Measurements from ENCODE around the gene C6orf89. TPM values are rescaled to one million over a fixed set of nuclear protein-coding genes. Genes with fewer than 3 reads are reported as not detected.
"Not testable (repeated sequence)": the region's sequence is repeated elsewhere in the genome, so short reads cannot be mapped to it uniquely, and the experiment has no call there.

The C6orf89 gene
- total RNA-seq, 1 donor from 2014 or later, result 28.4 TPM

DNA sequence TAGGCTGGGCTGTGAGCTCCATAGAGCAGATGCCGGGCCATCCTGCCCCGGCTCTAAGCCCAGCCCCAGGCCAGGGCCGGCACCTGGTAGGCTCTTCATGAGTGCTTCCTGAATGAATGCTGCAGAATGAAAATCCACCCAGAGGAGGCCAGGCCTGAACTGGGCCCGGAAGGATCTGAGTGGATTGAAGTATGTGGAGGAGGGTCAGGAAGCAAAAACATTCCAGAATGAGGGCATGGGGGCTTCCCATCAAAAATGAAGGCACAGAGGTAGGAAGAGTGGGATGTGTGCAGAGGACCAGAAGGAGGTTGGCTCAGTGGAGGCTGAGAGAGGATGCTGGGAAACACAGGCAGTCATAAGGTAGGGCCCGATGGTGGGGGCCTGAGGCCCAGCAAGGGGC lies 53.3 kb downstream of the C6orf89 start:
- H3K27ac Mint-ChIP-seq; H3K9me3 Mint-ChIP-seq; DNase-seq (ENCODE audit: low spot score); H3K4me3 Mint-ChIP-seq (ENCODE audit: low read depth); intact Hi-C loops (cut with micrococcal nuclease); H3K36me3 Mint-ChIP-seq (ENCODE audit: low read depth): not testable (repeated sequence)
- peaks cover 35% of the 10 kb centered on the region for H3K27me3 Mint-ChIP-seq (ENCODE audit: low read depth)
- H3K4me1 Mint-ChIP-seq (ENCODE audit: low read depth), result peaks cover 15% of the 10 kb centered on the region

DNA sequence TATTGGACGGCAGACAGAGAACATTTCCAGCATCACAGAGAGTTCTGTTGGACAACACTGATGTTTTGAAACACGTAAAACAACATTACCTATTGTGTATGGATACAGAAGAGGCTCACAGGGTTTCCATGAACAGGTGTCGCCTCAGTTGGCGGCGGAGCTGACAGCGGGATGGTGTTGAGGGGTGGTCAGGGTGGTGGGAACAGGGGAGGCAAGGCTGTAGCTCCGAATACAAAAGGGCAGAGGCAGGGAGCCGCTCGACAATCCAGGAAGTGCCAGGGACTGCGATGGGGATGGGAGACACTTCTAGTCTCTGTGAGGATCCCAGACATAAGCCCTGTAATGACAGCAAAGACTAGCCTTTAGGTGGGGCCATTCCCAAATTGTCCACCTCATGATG lies 54.3 kb downstream of the C6orf89 start:
- H3K36me3 Mint-ChIP-seq (ENCODE audit: low read depth), result no peaks in the 10 kb centered on the region
- H3K27ac Mint-ChIP-seq, result no peak overlapping the region
- peaks cover 35% of the 10 kb centered on the region for H3K27me3 Mint-ChIP-seq (ENCODE audit: low read depth)
- DNase-seq (ENCODE audit: low spot score), result no peak
- no peak overlapping the region for H3K4me3 Mint-ChIP-seq (ENCODE audit: low read depth)
- no peaks in the 10 kb centered on the region for H3K9me3 Mint-ChIP-seq
- intact Hi-C loops (cut with micrococcal nuclease), result no loop called here
- H3K4me1 Mint-ChIP-seq (ENCODE audit: low read depth), result peaks cover 19% of the 10 kb centered on the region

DNA sequence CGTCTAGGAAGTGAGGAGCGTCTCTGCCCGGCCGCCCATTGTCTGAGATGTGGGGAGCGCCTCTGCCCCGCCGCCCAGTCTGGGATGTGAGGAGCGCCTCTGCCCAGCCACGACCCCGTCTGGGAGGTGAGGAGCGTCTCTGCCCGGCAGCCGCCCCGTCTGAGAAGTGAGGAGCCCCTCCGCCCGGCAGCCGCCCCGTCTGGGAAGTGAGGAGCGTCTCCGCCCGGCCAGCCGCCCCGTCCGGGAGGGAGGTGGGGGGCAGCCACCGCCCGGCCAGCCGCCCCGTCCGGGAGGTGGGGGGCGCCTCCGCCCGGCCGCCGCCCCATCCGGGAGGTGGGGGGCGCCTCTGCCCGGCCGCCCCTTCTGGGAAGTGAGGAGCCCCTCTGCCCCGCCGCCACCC lies 55.8 kb downstream of the C6orf89 start:
- H3K4me1 Mint-ChIP-seq (ENCODE audit: low read depth), result peaks cover 13% of the 10 kb centered on the region
- intact Hi-C loops (cut with micrococcal nuclease); H3K4me3 Mint-ChIP-seq (ENCODE audit: low read depth); H3K27ac Mint-ChIP-seq; H3K9me3 Mint-ChIP-seq; DNase-seq (ENCODE audit: low spot score); H3K36me3 Mint-ChIP-seq (ENCODE audit: low read depth): not testable (repeated sequence)
- peaks cover 26% of the 10 kb centered on the region for H3K27me3 Mint-ChIP-seq (ENCODE audit: low read depth)

DNA sequence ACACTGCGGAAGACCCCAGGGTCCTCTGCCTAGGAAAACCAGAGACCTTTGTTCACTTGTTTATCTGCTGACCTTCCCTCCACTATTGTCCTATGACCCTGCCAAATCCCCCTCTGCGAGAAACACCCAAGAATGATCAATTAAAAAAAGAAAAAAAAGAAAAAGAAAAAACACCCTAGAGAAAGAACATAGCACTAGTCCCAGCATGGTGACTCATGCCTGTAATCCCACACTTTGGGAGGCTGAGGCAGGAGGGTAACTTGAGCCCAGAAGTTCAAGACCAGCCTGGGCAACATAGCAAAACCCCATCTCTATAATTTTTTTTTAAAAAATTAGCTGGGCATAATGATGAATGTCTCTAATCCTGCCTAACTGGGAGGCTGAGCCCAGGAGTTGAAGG lies 56.6 kb downstream of the C6orf89 start:
- H3K4me3 Mint-ChIP-seq (ENCODE audit: low read depth); H3K9me3 Mint-ChIP-seq; H3K36me3 Mint-ChIP-seq (ENCODE audit: low read depth); H3K27ac Mint-ChIP-seq; DNase-seq (ENCODE audit: low spot score); intact Hi-C loops (cut with micrococcal nuclease): not testable (repeated sequence)
- Mint-ChIP-seq H3K27me3 (ENCODE audit: low read depth) (peaks cover 23% of the 10 kb centered on the region), H3K4me1 (ENCODE audit: low read depth) (peaks cover 14% of the 10 kb centered on the region)

DNA sequence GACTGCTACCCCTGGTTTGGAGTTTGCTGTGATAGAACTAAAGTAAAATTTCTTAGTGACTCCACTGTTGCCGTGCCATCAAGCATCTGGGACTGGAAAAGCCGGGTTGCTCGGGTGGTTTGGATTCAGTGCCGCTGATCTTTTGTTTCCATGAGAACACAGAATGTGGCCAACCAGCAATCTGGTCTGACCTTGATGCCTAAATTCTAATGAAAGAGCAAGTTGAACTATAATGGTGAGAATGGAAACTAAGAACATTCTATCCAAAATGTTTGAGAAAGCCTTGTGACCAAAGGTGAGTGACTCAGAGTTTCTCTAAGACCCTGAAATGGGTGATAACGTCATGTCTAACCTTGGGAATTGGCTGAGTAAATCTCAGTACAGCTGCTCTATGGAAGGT lies 58.9 kb downstream of the C6orf89 start:
- Mint-ChIP-seq H3K27ac (no peak overlapping the region), H3K27me3 (ENCODE audit: low read depth) (peaks cover 21% of the 10 kb centered on the region), H3K36me3 (ENCODE audit: low read depth) (no peaks in the 10 kb centered on the region), H3K4me1 (ENCODE audit: low read depth) (peaks cover 26% of the 10 kb centered on the region), H3K9me3 (no peaks in the 10 kb centered on the region), H3K4me3 (ENCODE audit: low read depth) (no peak overlapping the region)
- intact Hi-C loops (cut with micrococcal nuclease), result no loop called here
- DNase-seq (ENCODE audit: low spot score), result no peak

DNA sequence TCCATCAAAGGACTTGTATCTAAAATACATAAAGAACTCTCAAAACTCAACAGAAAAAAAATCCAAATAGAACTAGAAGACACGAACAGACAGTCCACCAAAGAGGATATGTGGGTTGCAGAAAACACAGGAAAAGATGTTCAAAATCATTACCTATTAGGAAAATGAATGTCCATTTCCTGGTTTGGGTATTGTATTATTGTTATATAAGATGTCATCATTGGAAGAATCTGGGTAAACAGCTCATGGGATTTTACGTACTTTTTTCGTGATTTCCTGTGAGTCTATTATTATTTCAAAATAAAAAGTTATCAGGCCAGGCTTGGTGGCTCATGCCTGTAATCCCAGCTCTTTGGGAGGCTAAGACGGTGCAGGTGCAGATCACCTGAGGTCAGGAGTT lies 59.5 kb downstream of the C6orf89 start:
- intact Hi-C loops (cut with micrococcal nuclease), result no loop called here

DNA sequence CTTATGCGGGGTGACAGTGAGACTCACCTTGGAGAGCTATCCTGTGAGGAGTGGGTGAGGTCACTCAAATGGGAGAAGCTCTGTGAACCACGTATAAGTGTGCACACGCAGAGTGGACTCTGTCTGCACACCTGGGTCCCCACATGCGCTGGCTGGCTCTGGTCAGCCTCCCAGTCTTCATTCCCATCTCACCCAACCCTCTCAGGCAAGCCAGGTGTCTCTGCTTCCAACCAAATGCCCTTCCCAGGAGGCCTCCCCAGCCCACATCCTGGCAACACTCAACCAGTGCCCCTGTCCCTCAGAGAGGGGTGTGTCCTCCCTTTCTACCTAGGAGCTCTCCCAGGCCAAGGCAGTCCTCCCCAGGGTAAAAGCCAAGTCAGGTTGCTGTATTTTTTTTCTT lies 60.8 kb downstream of the C6orf89 start:
- Mint-ChIP-seq H3K27ac (no peak overlapping the region), H3K36me3 (ENCODE audit: low read depth) (no peaks in the 10 kb centered on the region), H3K4me3 (ENCODE audit: low read depth) (no peak overlapping the region), H3K27me3 (ENCODE audit: low read depth) (peaks cover 18% of the 10 kb centered on the region), H3K4me1 (ENCODE audit: low read depth) (peaks cover 26% of the 10 kb centered on the region), H3K9me3 (no peaks in the 10 kb centered on the region)
- no peak for DNase-seq (ENCODE audit: low spot score)
- intact Hi-C loops (cut with micrococcal nuclease), result no loop called here

More for the DNA sequence above, 59.5 kb downstream of the C6orf89 start:
- H3K36me3 Mint-ChIP-seq (ENCODE audit: low read depth), result no peaks in the 10 kb centered on the region
- no peak overlapping the region for H3K4me3 Mint-ChIP-seq (ENCODE audit: low read depth)
- no peak for DNase-seq (ENCODE audit: low spot score)
- H3K27me3 Mint-ChIP-seq (ENCODE audit: low read depth), result peaks cover 17% of the 10 kb centered on the region
- no peak overlapping the region for H3K27ac Mint-ChIP-seq
- H3K9me3 Mint-ChIP-seq, result no peaks in the 10 kb centered on the region
- peaks cover 28% of the 10 kb centered on the region for H3K4me1 Mint-ChIP-seq (ENCODE audit: low read depth)

DNA sequence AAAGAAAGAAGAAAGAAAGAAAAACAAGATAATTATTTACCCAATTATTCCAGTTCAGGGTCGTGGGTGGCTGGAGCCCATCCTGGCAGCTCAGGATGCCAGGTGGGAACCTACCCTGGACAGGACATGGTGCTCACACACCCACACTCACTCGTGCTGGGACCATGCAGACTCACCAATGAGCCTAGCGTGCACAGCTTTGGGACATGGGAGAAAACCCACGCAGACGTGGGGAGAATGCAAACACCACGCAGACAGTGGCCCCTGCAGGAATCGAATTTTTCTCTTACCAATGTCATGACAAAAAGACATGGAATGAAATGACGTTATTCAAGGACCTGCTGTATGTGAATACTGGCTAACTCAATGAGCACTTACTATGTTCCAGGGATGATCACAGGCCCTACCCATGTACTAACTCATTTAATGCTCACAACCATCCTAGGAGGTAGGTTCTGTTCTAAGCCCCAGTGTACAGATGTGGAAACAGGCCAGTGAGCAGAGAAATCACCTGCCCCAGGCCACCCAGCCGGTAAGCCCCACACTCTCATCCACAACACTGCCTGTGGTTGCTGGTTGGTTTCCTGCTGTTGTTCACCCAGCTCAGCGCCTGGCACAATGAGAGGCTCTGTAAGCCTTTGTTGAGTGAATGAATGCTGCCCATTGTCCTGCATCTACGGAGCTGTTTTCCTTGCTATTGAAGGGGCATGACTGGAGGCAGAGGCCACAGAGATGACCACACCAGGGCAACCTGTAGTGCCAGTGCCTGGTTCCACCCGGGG lies 62.0 kb downstream of the C6orf89 start:
- DNase-seq (ENCODE audit: low spot score), result no peak
- no peak overlapping the region for H3K4me3 Mint-ChIP-seq (ENCODE audit: low read depth)

DNA sequence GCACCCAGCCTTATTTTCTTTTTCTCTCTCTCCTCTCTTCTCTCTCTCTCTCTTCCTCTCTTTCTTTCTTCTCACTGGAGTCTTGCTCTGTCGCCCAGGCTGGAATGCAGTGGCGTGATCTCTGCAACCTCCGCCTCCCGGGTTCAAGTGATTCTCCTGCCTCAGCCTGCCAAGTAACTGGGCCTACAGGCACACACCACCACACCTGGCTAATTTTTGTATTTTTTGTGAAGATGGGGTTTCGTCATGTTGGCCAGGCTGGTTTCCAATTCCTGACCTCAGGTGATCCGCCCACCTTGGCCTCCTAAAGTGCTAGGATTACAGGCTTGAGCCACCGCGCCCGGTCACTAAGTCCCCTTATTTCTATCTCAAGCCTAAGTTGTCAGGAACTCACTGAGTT lies 63.3 kb downstream of the C6orf89 start:
- H3K36me3 Mint-ChIP-seq (ENCODE audit: low read depth); DNase-seq (ENCODE audit: low spot score); H3K4me3 Mint-ChIP-seq (ENCODE audit: low read depth); H3K27ac Mint-ChIP-seq; H3K9me3 Mint-ChIP-seq; intact Hi-C loops (cut with micrococcal nuclease): not testable (repeated sequence)
- Mint-ChIP-seq H3K4me1 (ENCODE audit: low read depth) (peaks cover 31% of the 10 kb centered on the region), H3K27me3 (ENCODE audit: low read depth) (peaks cover 11% of the 10 kb centered on the region)

More for the DNA sequence above, 62.0 kb downstream of the C6orf89 start:
- H3K9me3 Mint-ChIP-seq, result no peaks in the 10 kb centered on the region
- peaks cover 16% of the 10 kb centered on the region for H3K27me3 Mint-ChIP-seq (ENCODE audit: low read depth)
- H3K4me1 Mint-ChIP-seq (ENCODE audit: low read depth), result peaks cover 26% of the 10 kb centered on the region
- intact Hi-C loops (cut with micrococcal nuclease), result no loop called here
- no peak overlapping the region for H3K27ac Mint-ChIP-seq
- H3K36me3 Mint-ChIP-seq (ENCODE audit: low read depth), result no peaks in the 10 kb centered on the region

DNA sequence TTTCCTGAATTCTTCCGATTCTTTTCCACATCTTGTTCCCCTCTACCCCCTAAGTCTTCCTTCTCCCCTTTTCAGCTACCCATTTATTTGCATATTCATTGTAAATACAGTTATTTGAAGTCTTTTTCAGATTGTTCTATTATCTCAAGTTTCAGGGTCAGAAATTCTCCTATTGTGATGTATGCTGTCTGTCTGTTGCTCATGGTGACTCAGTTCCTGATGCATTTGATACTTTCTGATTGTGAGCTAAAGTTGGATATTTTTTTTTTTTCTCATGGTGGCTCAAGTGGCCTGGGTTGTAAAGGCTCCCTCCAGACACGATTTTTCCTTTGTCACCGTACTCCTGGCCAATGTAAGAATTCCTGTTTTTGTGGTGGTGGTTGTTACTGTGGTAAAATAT lies 63.9 kb downstream of the C6orf89 start:
- peaks cover 35% of the 10 kb centered on the region for H3K4me1 Mint-ChIP-seq (ENCODE audit: low read depth)
- H3K9me3 Mint-ChIP-seq, result no peaks in the 10 kb centered on the region
- no peak overlapping the region for H3K27ac Mint-ChIP-seq
- no peak for DNase-seq (ENCODE audit: low spot score)
- no peak overlapping the region for H3K4me3 Mint-ChIP-seq (ENCODE audit: low read depth)
- H3K27me3 Mint-ChIP-seq (ENCODE audit: low read depth), result peaks cover 11% of the 10 kb centered on the region
- intact Hi-C loops (cut with micrococcal nuclease), result no loop called here
- H3K36me3 Mint-ChIP-seq (ENCODE audit: low read depth), result no peaks in the 10 kb centered on the region

DNA sequence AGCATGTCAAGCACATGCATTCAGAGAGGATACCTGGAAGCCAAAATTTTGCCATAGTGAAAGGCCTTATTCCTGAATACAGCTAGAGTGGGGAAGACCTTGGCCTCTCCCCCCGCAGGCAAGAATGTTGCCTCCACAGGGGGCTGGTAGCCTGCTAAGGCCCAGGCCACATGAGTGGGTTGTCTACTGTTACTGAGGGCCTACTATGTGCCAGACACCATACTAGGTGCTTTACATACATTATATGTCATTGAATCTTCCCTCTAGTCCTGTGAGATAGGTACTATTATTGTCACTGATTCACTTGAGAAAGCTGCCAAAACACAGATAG lies 68.1 kb downstream of the C6orf89 start:
- H3K9me3 Mint-ChIP-seq, result no peaks in the 10 kb centered on the region
- H3K27ac Mint-ChIP-seq, result no peak overlapping the region
- peaks cover 38% of the 10 kb centered on the region for H3K4me1 Mint-ChIP-seq (ENCODE audit: low read depth)
- DNase-seq (ENCODE audit: low spot score), result no peak
- H3K4me3 Mint-ChIP-seq (ENCODE audit: low read depth), result no peak overlapping the region
- intact Hi-C loops (cut with micrococcal nuclease), result loop anchor here (1.0 kb wide), 1 partner anchor 42 kb away; no protein-coding TSS in a partner anchor
- peaks cover 30% of the 10 kb centered on the region for H3K27me3 Mint-ChIP-seq (ENCODE audit: low read depth)
- H3K36me3 Mint-ChIP-seq (ENCODE audit: low read depth), result no peaks in the 10 kb centered on the region

DNA sequence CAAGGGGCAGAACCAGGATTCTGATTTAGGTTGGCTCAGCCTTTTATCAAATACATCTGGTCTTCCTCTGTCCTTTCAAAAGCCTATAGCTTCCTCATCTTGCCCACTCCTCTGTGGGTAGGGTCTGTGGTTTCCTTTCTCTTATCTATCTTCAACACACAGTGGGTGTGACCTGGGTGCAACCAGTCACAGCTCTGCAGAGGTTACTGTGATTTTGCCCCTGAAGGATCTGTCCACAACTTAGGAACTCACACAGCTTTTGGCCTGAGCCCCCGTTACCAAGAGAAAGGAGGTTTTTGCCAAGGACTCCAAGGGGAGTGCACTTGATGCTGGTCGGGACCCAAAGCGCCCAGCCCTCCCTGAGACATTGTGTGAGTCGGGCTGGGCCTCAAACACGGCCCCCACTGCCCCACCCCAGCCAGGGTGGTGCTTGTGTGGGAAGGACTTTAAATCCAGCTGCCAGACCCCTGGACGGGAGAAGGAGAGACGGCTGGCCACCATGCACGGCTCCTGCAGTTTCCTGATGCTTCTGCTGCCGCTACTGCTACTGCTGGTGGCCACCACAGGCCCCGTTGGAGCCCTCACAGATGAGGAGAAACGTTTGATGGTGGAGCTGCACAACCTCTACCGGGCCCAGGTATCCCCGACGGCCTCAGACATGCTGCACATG lies 68.6 kb downstream of the C6orf89 start, which contains the start of gene PI16:
Gene PI16 (plus strand): TSS at position 477 of the 670 bp plus-strand sequence. CDS start 23 bp downstream, at position 500.
- Mint-ChIP-seq H3K27ac (no peak within 1 kb of the TSS), H3K9me3 (no peaks in the 10 kb centered on the region), H3K36me3 (ENCODE audit: low read depth) (no peaks in the 10 kb centered on the region), H3K4me3 (ENCODE audit: low read depth) (no peak within 1 kb of the TSS), H3K4me1 (ENCODE audit: low read depth) (peaks cover 34% of the 10 kb centered on the region), H3K27me3 (ENCODE audit: low read depth) (peaks cover 28% of the 10 kb centered on the region)
- intact Hi-C loops (cut with micrococcal nuclease), result loop anchor here (1.0 kb wide), 1 partner anchor 42 kb away; no protein-coding TSS in a partner anchor
- no peak for DNase-seq (ENCODE audit: low spot score)

DNA sequence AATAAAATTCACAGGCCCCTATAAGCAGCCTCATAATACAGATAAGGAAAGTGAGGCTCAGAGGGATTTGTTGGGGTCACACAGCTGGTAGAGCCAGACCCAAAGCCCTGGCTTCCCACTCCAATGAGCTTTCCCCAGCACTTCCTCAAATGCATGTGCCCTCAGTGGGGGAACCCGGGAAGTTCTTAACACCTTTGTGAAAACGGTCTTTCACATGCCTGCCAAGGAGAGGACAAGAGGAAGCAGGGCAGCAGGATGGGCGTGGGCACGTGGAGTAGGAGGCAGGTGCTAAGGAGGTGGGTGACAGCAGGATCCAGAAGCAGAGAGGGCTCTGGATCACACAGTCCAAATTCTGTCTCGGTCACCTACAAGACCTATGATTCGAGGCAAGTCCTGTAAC lies 69.4 kb downstream of the C6orf89 start:
- Mint-ChIP-seq H3K4me1 (ENCODE audit: low read depth) (peaks cover 29% of the 10 kb centered on the region), H3K27me3 (ENCODE audit: low read depth) (peaks cover 25% of the 10 kb centered on the region), H3K27ac (no peak overlapping the region), H3K36me3 (ENCODE audit: low read depth) (no peaks in the 10 kb centered on the region), H3K9me3 (no peaks in the 10 kb centered on the region), H3K4me3 (ENCODE audit: low read depth) (no peak overlapping the region)
- DNase-seq (ENCODE audit: low spot score), result no peak
- intact Hi-C loops (cut with micrococcal nuclease), result no loop called here

Measured in activated T-helper 2 cell treated with anti-CD3 and anti-CD28 coated beads, Interferon-gamma antibody, Interleukin-2, Interleukin-4, amounts not matched to agents 10 μg/mL and 5 μg/mL and 100 μg/mL, durations not matched to agents 14 hours and 24 hours and 36 hours (primary cell).